C4-2B (cell line): Measurements from ENCODE around the gene ALDH1L2.
"Not testable (repeated sequence)": the region's sequence is repeated elsewhere in the genome, so short reads cannot be mapped to it uniquely, and the experiment has no call there.

Source experiments
- H3K27ac ChIP-seq: fragments of 450-650 bp; 2 replicates; pipeline ENCODE4 v1.5.1; 2017
- ZFX ChIP-seq: fragments of 450-650 bp; IDR thresholded peaks from 2 replicates; pipeline ENCODE4 v1.6.1; 2017
- TF ChIP-seq, protein P1 (sequence below): fragments of 450-650 bp; conservative IDR thresholded peaks from 2 replicates; pipeline ENCODE4 v1.5.1; 2017; ENCODE audit warnings: mild to moderate bottlenecking

The ALDH1L2 gene

DNA sequence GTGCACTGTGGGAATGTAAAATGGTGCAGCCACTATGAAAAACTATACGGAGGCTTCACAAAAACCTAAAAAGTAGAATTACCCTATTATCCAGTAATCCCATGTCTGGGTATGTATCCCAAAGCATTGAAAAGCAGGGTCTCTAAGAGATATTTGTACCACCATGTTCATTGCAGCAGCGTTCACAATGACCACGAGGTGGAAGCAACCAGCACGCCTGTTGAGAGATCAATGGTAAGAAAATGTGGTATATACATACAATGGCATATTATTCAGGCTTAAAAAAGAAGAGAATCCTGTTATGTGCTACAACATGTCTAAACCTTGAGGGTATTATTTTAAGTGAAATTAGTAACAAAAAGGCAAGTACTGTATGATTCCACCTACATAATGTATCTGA lies 99.1 kb downstream of the ALDH1L2 start:
- no peak for TF ChIP-seq ZFX
- TF ChIP-seq, protein P1, sequence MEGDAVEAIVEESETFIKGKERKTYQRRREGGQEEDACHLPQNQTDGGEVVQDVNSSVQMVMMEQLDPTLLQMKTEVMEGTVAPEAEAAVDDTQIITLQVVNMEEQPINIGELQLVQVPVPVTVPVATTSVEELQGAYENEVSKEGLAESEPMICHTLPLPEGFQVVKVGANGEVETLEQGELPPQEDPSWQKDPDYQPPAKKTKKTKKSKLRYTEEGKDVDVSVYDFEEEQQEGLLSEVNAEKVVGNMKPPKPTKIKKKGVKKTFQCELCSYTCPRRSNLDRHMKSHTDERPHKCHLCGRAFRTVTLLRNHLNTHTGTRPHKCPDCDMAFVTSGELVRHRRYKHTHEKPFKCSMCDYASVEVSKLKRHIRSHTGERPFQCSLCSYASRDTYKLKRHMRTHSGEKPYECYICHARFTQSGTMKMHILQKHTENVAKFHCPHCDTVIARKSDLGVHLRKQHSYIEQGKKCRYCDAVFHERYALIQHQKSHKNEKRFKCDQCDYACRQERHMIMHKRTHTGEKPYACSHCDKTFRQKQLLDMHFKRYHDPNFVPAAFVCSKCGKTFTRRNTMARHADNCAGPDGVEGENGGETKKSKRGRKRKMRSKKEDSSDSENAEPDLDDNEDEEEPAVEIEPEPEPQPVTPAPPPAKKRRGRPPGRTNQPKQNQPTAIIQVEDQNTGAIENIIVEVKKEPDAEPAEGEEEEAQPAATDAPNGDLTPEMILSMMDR, result peak; percentile 21
- H3K27ac ChIP-seq, result no peak overlapping the region

- not testable (repeated sequence) for H3K27ac ChIP-seq
These were observed 106.6 kb downstream of the ALDH1L2 start for GRCh38 chr12:104977688-104978087.

GRCh38 chr12:104976703-104977102 lies 107.6 kb downstream of the ALDH1L2 start:
- TF ChIP-seq, protein P1, result no peak
- TF ChIP-seq ZFX, result no peak
- H3K27ac ChIP-seq, result no peak overlapping the region

GRCh38 chr12:104975587-104976343 lies 108.5 kb downstream of the ALDH1L2 start:
- TF ChIP-seq, protein P1, result no peak
- TF ChIP-seq ZFX, result no peak
- H3K27ac ChIP-seq, result no peak overlapping the region

DNA sequence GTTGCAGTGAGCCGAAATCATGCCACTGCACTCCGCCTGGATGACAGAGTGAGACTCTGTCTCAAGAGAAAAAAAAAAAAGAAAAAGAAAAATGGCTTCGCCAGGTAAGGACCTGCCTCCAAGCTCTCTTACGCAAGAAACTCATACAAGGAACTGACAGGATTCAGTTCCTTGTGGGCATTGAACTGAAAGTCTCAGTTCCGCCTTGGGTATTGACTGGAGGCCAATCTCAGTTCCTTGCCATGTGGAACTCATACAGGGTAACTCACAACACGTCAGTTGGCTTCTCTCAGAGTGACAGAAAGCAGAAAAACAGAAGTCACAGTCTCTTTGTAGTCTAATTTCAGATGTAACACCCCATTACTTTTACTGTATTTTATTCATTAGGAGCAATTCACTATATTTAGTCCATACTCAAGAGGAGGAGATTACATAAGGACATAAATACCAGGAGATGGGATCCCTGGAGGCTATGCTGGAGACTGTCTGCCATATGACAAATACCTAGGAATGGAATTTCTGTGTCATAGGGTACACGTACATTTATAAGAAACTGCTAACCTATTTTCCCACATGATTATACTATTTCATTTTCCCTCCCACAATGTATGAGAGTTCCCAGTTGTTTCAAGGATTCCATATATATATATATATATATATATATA lies 109.5 kb downstream of the ALDH1L2 start:
- H3K27ac ChIP-seq, result no peak overlapping the region

DNA sequence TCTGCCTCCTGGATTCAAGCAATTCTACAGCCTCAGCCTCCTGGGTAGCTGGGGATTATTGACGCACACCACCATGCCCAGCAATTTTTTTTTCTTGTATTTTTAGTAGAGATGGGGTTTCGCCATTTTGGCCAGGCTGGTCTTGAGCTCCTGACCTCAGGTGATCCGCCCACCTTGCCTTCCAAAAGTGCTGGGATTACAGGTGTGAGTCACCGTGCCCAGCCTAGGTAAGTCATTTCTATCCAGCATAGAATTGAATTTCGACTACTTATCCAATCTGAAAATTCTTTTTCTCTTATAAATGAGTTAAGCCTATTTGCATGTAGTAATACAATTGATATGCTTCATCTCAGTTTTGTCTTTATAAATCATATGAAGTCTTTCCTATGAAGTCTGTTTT lies 111.0 kb downstream of the ALDH1L2 start:
- TF ChIP-seq, protein P1, result no peak
- TF ChIP-seq ZFX, result no peak
- no peak overlapping the region for H3K27ac ChIP-seq

More for the DNA sequence above, 109.5 kb downstream of the ALDH1L2 start:
- TF ChIP-seq, protein P1, result no peak
- no peak for TF ChIP-seq ZFX

- TF ChIP-seq, protein P1, result no peak
- no peak overlapping the region for H3K27ac ChIP-seq
These were observed 113.0 kb downstream of the ALDH1L2 start for GRCh38 chr12:104971306-104971705.
